ENCODE data around the gene KRT80. TPM values are rescaled to one million over a fixed set of nuclear protein-coding genes. Genes with fewer than 3 reads are reported as not detected.

KRT80 gene
- total RNA-seq, 2 experiments from 2014 or later, result not detected

DNA sequence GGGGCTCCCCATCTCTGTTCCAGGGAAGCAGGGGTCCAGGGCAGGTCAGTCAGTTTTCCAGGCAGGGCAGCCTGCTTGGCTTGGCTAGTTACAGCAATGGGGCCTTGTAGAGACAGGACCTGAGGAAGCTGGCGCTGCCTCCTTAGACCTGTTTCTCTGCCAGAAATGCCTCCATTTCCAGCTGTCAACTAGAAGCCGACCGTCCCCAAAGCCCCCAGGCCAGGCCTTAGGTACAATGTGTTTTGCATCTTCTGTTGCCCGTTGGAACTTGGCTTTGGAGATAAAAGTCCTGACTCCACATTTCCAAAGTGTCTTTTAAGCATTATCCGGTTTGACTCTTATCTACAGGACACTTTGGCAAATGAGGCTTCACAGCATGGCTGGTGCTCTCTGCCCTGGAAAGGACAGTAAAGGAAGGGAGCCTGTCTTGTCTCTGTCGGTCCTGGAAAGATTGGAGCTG, 42.6 kb downstream of the KRT80 start:
- intact Hi-C loops (cut with micrococcal nuclease), result no loop called here
- DNase-seq, result no peak
- CTCF ChIA-PET, result interaction anchor here (1.3 to 1.7 kb wide), 2 partner anchors 178 to 730 kb away, joined by 3 to 4 read pairs; no protein-coding TSS in a partner anchor
- Mint-ChIP-seq H3K36me3 (ENCODE audit: low read depth) (no peaks in the 10 kb centered on the region), H3K4me1 (ENCODE audit: low read depth) (peaks cover 4% of the 10 kb centered on the region), H3K4me3 (no peak overlapping the region), H3K9me3 (no peaks in the 10 kb centered on the region), H3K27me3 (ENCODE audit: low read depth) (no peaks in the 10 kb centered on the region), H3K27ac (no peak overlapping the region)

DNA sequence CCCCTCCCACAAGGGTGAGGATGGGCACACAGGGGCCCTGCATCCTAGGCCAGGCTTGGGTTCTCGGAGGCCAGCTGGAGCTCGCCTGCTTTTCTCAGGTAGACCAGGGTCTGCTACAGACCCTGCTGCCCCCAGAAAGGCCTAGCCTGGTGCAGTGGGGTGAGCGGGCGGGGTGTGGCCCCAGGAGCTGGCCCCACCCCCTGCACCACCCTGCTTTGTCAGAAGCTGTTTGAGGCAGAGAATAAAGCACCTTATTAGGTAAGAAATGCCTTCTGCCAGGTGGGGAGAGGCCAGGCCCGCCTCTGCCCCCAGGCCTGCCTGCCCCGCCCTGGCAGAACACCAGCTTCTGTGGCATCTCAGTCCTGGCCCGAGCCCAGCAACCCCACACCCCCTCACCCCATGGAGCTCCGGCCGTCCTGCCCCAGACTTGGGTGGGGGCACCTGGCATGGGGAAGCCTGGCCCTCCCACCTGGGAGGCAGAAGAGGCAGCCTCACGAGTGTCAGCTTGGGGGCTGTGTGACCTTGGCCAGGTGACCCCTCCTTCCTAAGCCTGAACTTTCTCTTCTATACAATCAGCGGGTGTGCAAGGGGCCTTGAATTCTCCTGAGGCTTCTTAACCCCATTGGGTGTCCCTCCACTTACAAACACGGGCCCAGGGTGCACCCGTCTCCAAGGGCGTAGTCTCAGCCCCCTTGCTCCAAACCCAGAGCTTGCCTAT, 43.2 kb downstream of the KRT80 start:
- Mint-ChIP-seq H3K27ac (no peak overlapping the region), H3K36me3 (ENCODE audit: low read depth) (no peaks in the 10 kb centered on the region), H3K27me3 (ENCODE audit: low read depth) (no peaks in the 10 kb centered on the region), H3K4me1 (ENCODE audit: low read depth) (peaks cover 4% of the 10 kb centered on the region), H3K9me3 (no peaks in the 10 kb centered on the region), H3K4me3 (no peak overlapping the region)
- intact Hi-C loops (cut with micrococcal nuclease), result no loop called here
- CTCF ChIA-PET, result interaction anchor here (0.6 to 1.7 kb wide), 3 partner anchors 179 to 731 kb away, joined by 3 to 4 read pairs (median 4); no protein-coding TSS in a partner anchor
- no peak for DNase-seq

DNA sequence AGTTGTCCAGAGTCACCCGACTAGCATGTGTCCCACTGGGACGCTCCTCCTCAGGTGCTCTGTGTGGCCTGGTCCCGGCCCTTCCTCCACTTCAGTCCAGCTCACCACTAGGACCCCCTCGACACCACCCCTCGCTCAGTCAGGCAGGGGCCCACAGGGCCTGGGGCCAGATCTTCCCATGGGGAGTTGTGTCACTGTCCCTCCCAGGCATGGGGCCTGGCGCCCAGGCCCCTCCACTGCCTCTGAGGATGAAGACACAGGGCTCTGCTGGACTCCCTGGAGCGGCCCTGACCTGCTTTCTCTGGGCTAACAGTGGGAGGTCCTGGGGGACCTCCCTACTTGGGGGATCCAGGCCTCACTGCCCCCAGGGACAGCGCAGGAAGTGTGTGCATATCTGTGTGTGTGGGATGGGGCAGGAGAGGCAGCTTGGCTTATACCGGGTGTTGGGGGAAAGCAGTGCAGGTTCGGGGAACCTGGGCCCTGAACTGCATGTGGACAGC, 43.8 kb downstream of the KRT80 start:
- no peaks in the 10 kb centered on the region for H3K9me3 Mint-ChIP-seq

DNA sequence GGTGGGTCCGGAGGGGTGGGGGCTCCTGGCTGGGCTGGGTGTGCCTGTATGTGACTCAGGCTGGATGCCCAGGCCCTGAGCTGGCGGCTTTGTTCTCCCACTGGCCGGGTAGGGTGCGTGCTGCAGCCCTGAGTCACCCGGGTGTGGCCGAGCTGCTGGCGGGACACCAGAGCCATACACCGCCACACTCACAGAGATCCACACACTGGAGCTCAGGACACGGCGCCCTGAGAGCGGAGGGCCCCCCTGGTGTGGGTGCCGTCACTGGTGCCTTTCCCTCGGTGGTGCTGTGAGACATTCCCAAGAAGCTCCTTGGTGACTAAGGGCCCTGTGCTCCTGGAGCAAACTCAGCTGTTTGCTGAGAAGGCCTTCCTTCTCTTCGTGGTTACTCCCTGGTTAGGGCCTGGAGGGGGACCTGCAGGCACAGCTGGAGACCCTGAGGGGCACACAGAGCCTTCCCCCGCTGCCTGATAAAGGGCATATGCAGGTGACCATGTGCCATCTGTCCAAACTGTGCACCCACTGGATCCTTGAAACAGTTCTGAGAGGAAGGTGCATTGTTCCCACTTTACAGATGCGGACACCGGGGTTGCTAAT, 44.3 kb downstream of the KRT80 start:
- DNase-seq, result no peak
- CTCF ChIA-PET, result interaction anchor here (0.9 to 2.1 kb wide), 2 partner anchors 8 to 21 kb away, joined by 3 to 7 read pairs; no protein-coding TSS in a partner anchor
- H3K27me3 Mint-ChIP-seq (ENCODE audit: low read depth), result no peaks in the 10 kb centered on the region
- no peak overlapping the region for H3K4me3 Mint-ChIP-seq
- H3K4me1 Mint-ChIP-seq (ENCODE audit: low read depth), result peaks cover 4% of the 10 kb centered on the region
- intact Hi-C loops (cut with micrococcal nuclease), result no loop called here
- no peaks in the 10 kb centered on the region for H3K36me3 Mint-ChIP-seq (ENCODE audit: low read depth)
- no peak overlapping the region for H3K27ac Mint-ChIP-seq
- no peaks in the 10 kb centered on the region for H3K9me3 Mint-ChIP-seq

More for the DNA sequence above, 43.8 kb downstream of the KRT80 start:
- H3K27me3 Mint-ChIP-seq (ENCODE audit: low read depth), result no peaks in the 10 kb centered on the region
- H3K36me3 Mint-ChIP-seq (ENCODE audit: low read depth), result no peaks in the 10 kb centered on the region
- H3K4me1 Mint-ChIP-seq (ENCODE audit: low read depth), result peaks cover 4% of the 10 kb centered on the region
- no peak for DNase-seq
- CTCF ChIA-PET, result interaction anchor here (0.6 to 1.7 kb wide), 2 partner anchors 424 to 732 kb away, joined by 4 read pairs; no protein-coding TSS in a partner anchor
- H3K4me3 Mint-ChIP-seq, result no peak overlapping the region
- intact Hi-C loops (cut with micrococcal nuclease), result no loop called here
- no peak overlapping the region for H3K27ac Mint-ChIP-seq

DNA sequence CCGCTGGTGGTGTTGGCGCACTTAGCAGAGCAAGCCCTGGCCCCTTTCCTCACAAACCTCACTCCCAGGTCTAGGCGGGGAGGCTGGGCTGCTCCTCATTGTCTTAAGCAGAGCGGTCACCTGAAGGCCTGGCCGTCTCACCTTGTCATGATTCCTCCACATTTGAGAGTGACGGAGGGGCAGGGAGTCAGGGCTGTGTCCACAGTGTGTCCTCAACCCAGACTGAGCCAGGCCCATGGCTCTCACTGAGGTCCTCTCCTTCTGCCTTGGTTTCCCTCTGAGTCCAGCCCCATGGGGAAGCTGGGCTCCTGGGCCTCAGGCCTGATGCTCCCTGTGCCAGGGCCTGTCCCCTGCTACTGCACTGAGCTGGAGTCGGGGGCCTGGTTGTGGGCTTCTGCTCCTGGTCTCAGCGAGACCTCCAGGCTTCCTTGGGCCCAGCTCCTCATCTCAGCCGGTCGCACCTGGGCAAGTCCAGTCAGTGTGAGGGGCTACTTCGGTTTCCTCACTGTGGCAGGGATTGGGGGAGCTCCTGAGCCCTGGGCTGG, 44.9 kb downstream of the KRT80 start:
- DNase-seq, result no peak
- Mint-ChIP-seq H3K4me3 (no peak overlapping the region), H3K36me3 (ENCODE audit: low read depth) (no peaks in the 10 kb centered on the region), H3K27ac (no peak overlapping the region), H3K4me1 (ENCODE audit: low read depth) (peaks cover 4% of the 10 kb centered on the region), H3K27me3 (ENCODE audit: low read depth) (no peaks in the 10 kb centered on the region), H3K9me3 (no peaks in the 10 kb centered on the region)
- intact Hi-C loops (cut with micrococcal nuclease), result no loop called here
- CTCF ChIA-PET, result interaction anchor here (0.9 to 2.1 kb wide), 2 partner anchors 8 to 21 kb away, joined by 3 to 7 read pairs; no protein-coding TSS in a partner anchor

DNA sequence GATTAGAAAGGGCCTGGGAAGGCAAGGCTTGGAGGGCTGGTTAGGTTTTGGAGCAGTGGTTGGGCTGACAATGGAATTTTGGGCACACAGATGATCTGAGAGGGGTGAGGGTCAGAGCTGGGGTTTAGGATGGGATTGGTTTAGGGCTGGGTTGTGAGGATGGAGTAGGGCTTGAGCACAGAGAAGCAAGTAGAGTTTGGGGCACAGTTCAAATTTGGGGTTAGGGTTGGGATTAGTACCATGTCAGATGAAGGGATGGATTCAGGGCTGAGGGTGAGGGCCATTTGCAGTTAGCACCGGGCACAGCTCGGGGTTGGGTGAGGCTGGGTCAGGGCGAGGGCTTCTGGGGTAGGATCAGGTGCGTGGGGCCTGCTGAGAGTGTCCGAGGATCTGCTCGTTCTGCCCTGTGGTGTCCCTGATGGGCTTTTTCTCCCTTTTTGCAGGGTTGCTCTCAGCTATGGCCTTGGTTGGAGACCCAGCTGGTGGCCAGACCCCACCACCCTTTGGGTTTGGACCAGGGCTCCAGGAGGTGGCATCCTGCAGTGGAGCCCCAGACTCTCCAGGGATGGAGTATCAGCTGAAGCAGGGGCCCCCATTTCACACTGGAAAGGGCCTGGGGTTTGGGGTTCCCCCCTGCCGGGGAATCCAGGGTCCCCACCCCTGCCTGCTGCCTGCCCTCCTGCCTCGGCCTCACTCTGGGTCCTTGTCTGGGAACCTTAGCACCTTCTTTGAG, 45.6 kb downstream of the KRT80 start:
- CTCF ChIA-PET, result interaction anchor here (0.9 to 2.1 kb wide), 2 partner anchors 9 to 20 kb away, joined by 3 to 7 read pairs; no protein-coding TSS in a partner anchor

DNA sequence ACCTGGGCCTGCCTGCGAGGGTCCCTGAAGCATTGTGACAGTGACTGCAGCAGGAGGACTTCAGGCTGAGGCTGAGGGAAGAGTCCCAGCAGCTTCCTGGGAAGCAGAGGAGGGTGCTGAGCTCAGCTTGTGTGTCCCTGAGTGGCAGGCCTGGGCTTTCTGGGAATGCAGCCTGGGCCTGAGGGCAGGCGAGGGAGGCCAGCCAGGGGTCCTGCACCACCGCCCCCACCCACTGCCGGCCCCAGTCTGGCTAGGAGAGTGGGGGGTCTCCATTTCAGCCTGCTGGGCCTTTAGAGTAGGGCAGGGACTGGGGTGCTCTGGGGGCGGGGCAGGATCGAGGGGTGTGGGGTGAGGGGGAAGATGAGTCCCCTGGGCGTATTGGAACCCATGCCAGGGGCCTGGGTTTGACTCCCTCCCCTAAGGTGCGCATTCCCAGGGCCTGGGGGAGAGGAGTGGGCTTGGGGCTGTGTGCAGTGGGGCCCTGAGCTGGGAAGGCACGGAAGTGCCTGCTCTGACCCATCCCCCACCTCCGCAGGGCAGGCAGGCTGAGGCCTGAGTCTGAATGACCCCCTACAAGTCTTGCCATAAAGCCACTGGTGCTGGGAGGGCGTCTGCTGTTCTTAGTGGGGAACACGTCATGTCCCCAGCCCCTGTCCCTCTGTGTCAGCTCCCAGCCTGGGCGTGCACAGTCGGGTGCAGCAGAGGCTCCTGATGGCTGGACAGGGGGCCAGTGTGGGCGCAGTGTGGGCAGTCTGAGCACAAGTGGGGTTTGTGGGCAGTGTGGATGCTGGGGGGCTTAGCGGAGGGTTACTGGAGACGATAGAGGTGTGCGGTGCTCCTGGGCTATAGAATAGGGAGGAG, 46.4 kb downstream of the KRT80 start:
- H3K27ac Mint-ChIP-seq, result no peak overlapping the region
- CTCF ChIA-PET, result interaction anchor here (2.1 kb wide), 1 partner anchor 10 kb away, joined by 7 read pairs; no protein-coding TSS in a partner anchor

More for the DNA sequence above, 45.6 kb downstream of the KRT80 start:
- Mint-ChIP-seq H3K9me3 (no peaks in the 10 kb centered on the region), H3K4me3 (no peak overlapping the region), H3K27me3 (ENCODE audit: low read depth) (no peaks in the 10 kb centered on the region), H3K4me1 (ENCODE audit: low read depth) (no peaks in the 10 kb centered on the region), H3K27ac (no peak overlapping the region), H3K36me3 (ENCODE audit: low read depth) (no peaks in the 10 kb centered on the region)
- intact Hi-C loops (cut with micrococcal nuclease), result no loop called here
- DNase-seq, result no peak

DNA sequence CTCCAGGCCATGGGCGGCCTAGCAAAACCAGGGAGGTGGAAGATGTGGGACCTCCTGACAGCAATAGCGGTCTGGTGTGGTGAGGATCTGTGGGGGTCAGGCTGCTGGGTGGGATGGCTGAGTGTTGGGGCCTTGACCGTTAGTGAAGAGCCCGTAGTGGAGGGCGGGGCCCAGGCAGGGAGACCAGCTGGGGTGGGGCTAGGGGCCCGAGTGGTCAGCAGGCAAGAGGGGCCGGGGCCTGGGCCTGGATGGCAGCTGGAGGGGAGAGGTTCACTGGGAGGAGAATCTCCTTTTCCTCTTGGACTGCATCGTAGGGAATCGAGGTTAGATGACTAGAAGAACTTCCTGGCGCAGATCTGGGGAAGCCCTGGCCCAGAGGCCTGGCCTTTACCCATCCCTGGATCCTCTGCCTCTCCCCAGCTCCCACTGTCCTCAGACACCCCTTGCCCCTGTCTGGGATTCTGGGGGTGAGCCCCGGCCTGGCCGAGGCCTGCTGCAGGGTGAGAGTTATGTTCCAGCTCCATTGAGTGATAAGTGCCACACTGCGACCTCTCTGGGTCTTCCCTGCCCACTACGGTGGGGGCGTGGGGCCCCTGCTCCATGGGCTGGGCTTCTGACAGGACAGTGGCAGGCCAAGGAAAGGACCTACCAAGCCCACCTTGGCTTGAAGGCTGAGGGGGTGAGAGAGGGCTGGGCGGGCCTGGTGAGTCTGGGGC, 47.1 kb downstream of the KRT80 start:
- Mint-ChIP-seq H3K9me3 (no peaks in the 10 kb centered on the region), H3K4me3 (no peak overlapping the region), H3K27me3 (ENCODE audit: low read depth) (no peaks in the 10 kb centered on the region), H3K36me3 (ENCODE audit: low read depth) (no peaks in the 10 kb centered on the region), H3K27ac (no peak overlapping the region), H3K4me1 (ENCODE audit: low read depth) (no peaks in the 10 kb centered on the region)
- CTCF ChIA-PET, result interaction anchor here (0.6 to 1.1 kb wide), 2 partner anchors 61 to 76 kb away, joined by 3 read pairs; no protein-coding TSS in a partner anchor
- no peak for DNase-seq
- intact Hi-C loops (cut with micrococcal nuclease), result no loop called here

More for the DNA sequence above, 46.4 kb downstream of the KRT80 start:
- no peak for DNase-seq
- no peaks in the 10 kb centered on the region for H3K9me3 Mint-ChIP-seq
- H3K27me3 Mint-ChIP-seq (ENCODE audit: low read depth), result no peaks in the 10 kb centered on the region
- no peak overlapping the region for H3K4me3 Mint-ChIP-seq
- H3K4me1 Mint-ChIP-seq (ENCODE audit: low read depth), result no peaks in the 10 kb centered on the region
- intact Hi-C loops (cut with micrococcal nuclease), result no loop called here
- H3K36me3 Mint-ChIP-seq (ENCODE audit: low read depth), result no peaks in the 10 kb centered on the region

DNA sequence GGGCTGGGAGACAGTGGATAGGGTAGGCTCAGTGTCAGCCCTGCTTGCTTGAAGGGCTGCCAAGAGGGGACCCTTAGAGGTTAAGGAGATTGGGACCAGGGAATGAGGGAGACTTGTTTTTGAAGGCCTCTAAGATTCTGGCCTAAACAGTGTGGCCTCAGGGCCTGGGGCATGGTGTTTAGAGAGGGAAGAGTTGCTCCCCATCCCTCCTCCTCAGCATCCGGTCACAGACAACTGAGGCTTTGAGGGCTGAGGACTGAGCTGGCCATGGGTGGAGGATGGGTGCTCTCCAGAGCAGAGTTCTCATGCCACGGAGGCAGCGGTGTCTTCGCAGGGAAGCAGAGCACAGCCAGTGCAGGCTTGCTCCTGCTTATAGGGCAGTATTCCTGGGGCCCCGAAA, 49.4 kb downstream of the KRT80 start:
- DNase-seq, result no peak
- Mint-ChIP-seq H3K4me1 (ENCODE audit: low read depth) (no peaks in the 10 kb centered on the region), H3K27me3 (ENCODE audit: low read depth) (no peaks in the 10 kb centered on the region), H3K36me3 (ENCODE audit: low read depth) (no peaks in the 10 kb centered on the region), H3K4me3 (no peak overlapping the region), H3K27ac (no peak overlapping the region), H3K9me3 (no peaks in the 10 kb centered on the region)
- CTCF ChIA-PET, result interaction anchor here (0.7 kb wide), 1 partner anchor 15 kb away, joined by 3 read pairs; no protein-coding TSS in a partner anchor
- intact Hi-C loops (cut with micrococcal nuclease), result no loop called here

DNA sequence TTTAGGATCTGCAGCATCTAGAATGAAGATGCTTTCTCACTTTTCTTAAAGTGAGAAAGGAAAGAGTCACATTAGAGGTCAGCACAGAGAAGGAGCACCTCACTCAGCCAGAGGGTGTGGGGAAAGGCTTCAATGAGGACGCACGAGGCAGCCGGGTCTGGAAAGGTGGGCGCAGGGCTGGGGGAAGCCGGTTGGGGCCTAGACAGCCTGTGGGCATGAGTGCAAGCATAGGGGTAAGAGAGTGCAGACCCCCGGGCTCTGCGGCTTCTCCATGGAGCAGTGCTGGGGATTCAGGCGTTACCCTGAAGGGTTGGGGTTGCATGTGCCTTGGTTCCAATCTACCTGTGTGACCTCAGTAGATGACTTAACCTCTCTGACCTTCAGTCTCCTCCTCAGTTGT, 49.9 kb downstream of the KRT80 start:
- no peaks in the 10 kb centered on the region for H3K4me1 Mint-ChIP-seq (ENCODE audit: low read depth)
- no peak for DNase-seq
- H3K27ac Mint-ChIP-seq, result no peak overlapping the region
- intact Hi-C loops (cut with micrococcal nuclease), result no loop called here
- CTCF ChIA-PET, result no interaction called here
- H3K4me3 Mint-ChIP-seq, result no peak overlapping the region
- H3K27me3 Mint-ChIP-seq (ENCODE audit: low read depth), result no peaks in the 10 kb centered on the region
- no peaks in the 10 kb centered on the region for H3K9me3 Mint-ChIP-seq
- no peaks in the 10 kb centered on the region for H3K36me3 Mint-ChIP-seq (ENCODE audit: low read depth)

DNA sequence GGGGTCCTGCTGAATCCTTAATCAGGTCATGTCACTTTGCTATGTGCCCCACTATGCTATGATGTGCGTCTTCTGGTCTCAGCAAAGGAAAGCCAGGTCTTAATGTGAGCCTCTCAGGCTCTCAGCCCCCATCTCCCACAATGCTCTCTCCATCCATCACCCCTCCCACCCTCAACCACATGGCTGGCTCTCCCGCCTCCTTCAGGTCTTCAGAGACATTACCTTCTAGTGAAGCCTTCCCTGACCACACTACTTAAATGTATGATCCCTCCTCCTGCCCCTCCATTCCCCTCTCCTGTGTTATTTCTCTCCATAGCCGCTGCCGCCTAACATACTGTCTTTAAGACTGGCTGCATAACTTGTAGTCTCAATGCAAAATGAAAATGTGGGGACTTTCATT, 50.5 kb downstream of the KRT80 start:
- no peak for DNase-seq
- Mint-ChIP-seq H3K4me3 (no peak overlapping the region), H3K4me1 (ENCODE audit: low read depth) (no peaks in the 10 kb centered on the region), H3K27me3 (ENCODE audit: low read depth) (no peaks in the 10 kb centered on the region), H3K9me3 (no peaks in the 10 kb centered on the region), H3K27ac (no peak overlapping the region), H3K36me3 (ENCODE audit: low read depth) (no peaks in the 10 kb centered on the region)
- intact Hi-C loops (cut with micrococcal nuclease), result no loop called here
- CTCF ChIA-PET, result interaction anchor here (1.4 kb wide), 1 partner anchor 22 kb away, joined by 4 read pairs; no protein-coding TSS in a partner anchor
